Measurements from ENCODE around the gene PSME3IP1.
A peak's percentile ranks its signal among the peaks of the same experiment; 100 is the strongest.
"Not testable (repeated sequence)": the region's sequence is repeated elsewhere in the genome, so short reads cannot be mapped to it uniquely, and the experiment has no call there.

Gene PSME3IP1

GRCh38 chr16:57192720-57193486 lies 7.1 kb upstream of the PSME3IP1 start:
- FAIRE-seq = peak; percentile 62
- no peak for DNase-seq (ENCODE audit: insufficient read length)
- TF ChIP-seq POLR2AphosphoS5 (IDR thresholded peaks at IDR 0.05; ENCODE audit: low read depth, low read length) = no peak
- no peak for TF ChIP-seq POLR2A (IDR thresholded peaks at IDR 0.05; ENCODE audit: low read depth, low read length)
- TF ChIP-seq TAF1 (IDR thresholded peaks at IDR 0.05; ENCODE audit: borderline replicate concordance, low read depth, low read length) = no peak

- FAIRE-seq = no peak
Observed at GRCh38 chr16:57192146-57192545, 6.3 kb upstream of the PSME3IP1 start.

GRCh38 chr16:57191056-57191571 lies 5.3 kb upstream of the PSME3IP1 start:
- DNase-seq (ENCODE audit: insufficient read length) (no peak), FAIRE-seq (no peak)

More at GRCh38 chr16:57192146-57192545, 6.3 kb upstream of the PSME3IP1 start:
- TF ChIP-seq POLR2A (IDR thresholded peaks at IDR 0.05; ENCODE audit: low read depth, low read length) = no peak
- TF ChIP-seq POLR2AphosphoS5 (IDR thresholded peaks at IDR 0.05; ENCODE audit: low read depth, low read length) = no peak
- no peak for TF ChIP-seq TAF1 (IDR thresholded peaks at IDR 0.05; ENCODE audit: borderline replicate concordance, low read depth, low read length)
- no peak for DNase-seq (ENCODE audit: insufficient read length)

GRCh38 chr16:57190136-57190535 lies 4.3 kb upstream of the PSME3IP1 start:
- FAIRE-seq (no peak), DNase-seq (ENCODE audit: insufficient read length) (no peak)
- no peak for TF ChIP-seq POLR2A (IDR thresholded peaks at IDR 0.05; ENCODE audit: low read depth, low read length)
- no peak for TF ChIP-seq POLR2AphosphoS5 (IDR thresholded peaks at IDR 0.05; ENCODE audit: low read depth, low read length)
- no peak for TF ChIP-seq TAF1 (IDR thresholded peaks at IDR 0.05; ENCODE audit: borderline replicate concordance, low read depth, low read length)

More at GRCh38 chr16:57191056-57191571, 5.3 kb upstream of the PSME3IP1 start:
- TF ChIP-seq TAF1 (IDR thresholded peaks at IDR 0.05; ENCODE audit: borderline replicate concordance, low read depth, low read length) = no peak

GRCh38 chr16:57189527-57189926 lies 3.7 kb upstream of the PSME3IP1 start:
- not testable (repeated sequence) for FAIRE-seq; DNase-seq (ENCODE audit: insufficient read length)

GRCh38 chr16:57188711-57189002 lies 2.8 kb upstream of the PSME3IP1 start:
- FAIRE-seq = no peak
- no peak for DNase-seq (ENCODE audit: insufficient read length)
- no peak for TF ChIP-seq POLR2A (IDR thresholded peaks at IDR 0.05; ENCODE audit: low read depth, low read length)
- TF ChIP-seq POLR2AphosphoS5 (IDR thresholded peaks at IDR 0.05; ENCODE audit: low read depth, low read length) = no peak
- no peak for TF ChIP-seq TAF1 (IDR thresholded peaks at IDR 0.05; ENCODE audit: borderline replicate concordance, low read depth, low read length)

GRCh38 chr16:57187902-57188710 lies 2.3 kb upstream of the PSME3IP1 start:
- peak; percentile 42 for FAIRE-seq
- not testable (repeated sequence) for DNase-seq (ENCODE audit: insufficient read length)

GRCh38 chr16:57186872-57187854 lies 1.3 kb upstream of the PSME3IP1 start:
- no peak for DNase-seq (ENCODE audit: insufficient read length)
- TF ChIP-seq TAF1 (IDR thresholded peaks at IDR 0.05; ENCODE audit: borderline replicate concordance, low read depth, low read length) (peak; percentile 13; the same call in 1 of the 2 replicates), POLR2AphosphoS5 (IDR thresholded peaks at IDR 0.05; ENCODE audit: low read depth, low read length) (0 out of 2 replicates have a peak, but pooled peaks have one; percentile 8), POLR2A (IDR thresholded peaks at IDR 0.05; ENCODE audit: low read depth, low read length) (no peak)
- peak; percentile 68 for FAIRE-seq

- FAIRE-seq (peak; percentile 68), DNase-seq (ENCODE audit: insufficient read length) (peak; percentile 39)
- TF ChIP-seq TAF1 (IDR thresholded peaks at IDR 0.05; ENCODE audit: borderline replicate concordance, low read depth, low read length) = no peak
- TF ChIP-seq POLR2A (IDR thresholded peaks at IDR 0.05; ENCODE audit: low read depth, low read length) = no peak
- no peak; the same call in 1 of the 2 replicates for TF ChIP-seq POLR2AphosphoS5 (IDR thresholded peaks at IDR 0.05; ENCODE audit: low read depth, low read length)
Observed at GRCh38 chr16:57185446-57185944, 344 bp downstream of the PSME3IP1 start.

- DNase-seq (ENCODE audit: insufficient read length) (no peak), FAIRE-seq (no peak)
- TF ChIP-seq POLR2A (IDR thresholded peaks at IDR 0.05; ENCODE audit: low read depth, low read length) = no peak
- no peak; the same call in 1 of the 2 replicates for TF ChIP-seq POLR2AphosphoS5 (IDR thresholded peaks at IDR 0.05; ENCODE audit: low read depth, low read length)
- TF ChIP-seq TAF1 (IDR thresholded peaks at IDR 0.05; ENCODE audit: borderline replicate concordance, low read depth, low read length) = no peak
Observed at GRCh38 chr16:57184887-57185445, 873 bp downstream of the PSME3IP1 start.

GRCh38 chr16:57184113-57184512 lies 1.7 kb downstream of the PSME3IP1 start:
- TF ChIP-seq POLR2AphosphoS5 (IDR thresholded peaks at IDR 0.05; ENCODE audit: low read depth, low read length) (no peak), POLR2A (IDR thresholded peaks at IDR 0.05; ENCODE audit: low read depth, low read length) (no peak), TAF1 (IDR thresholded peaks at IDR 0.05; ENCODE audit: borderline replicate concordance, low read depth, low read length) (no peak)
- no peak for DNase-seq (ENCODE audit: insufficient read length)
- no peak for FAIRE-seq

All from GM12892 (cell line).